ENCODE data around the gene SMYD3. TPM values are rescaled to one million over a fixed set of nuclear protein-coding genes. Genes with fewer than 3 reads are reported as not detected.

Gene SMYD3
- total and polyA plus RNA-seq, 2 experiments from 2014 or later: 30.8 to 68.5 TPM

DNA sequence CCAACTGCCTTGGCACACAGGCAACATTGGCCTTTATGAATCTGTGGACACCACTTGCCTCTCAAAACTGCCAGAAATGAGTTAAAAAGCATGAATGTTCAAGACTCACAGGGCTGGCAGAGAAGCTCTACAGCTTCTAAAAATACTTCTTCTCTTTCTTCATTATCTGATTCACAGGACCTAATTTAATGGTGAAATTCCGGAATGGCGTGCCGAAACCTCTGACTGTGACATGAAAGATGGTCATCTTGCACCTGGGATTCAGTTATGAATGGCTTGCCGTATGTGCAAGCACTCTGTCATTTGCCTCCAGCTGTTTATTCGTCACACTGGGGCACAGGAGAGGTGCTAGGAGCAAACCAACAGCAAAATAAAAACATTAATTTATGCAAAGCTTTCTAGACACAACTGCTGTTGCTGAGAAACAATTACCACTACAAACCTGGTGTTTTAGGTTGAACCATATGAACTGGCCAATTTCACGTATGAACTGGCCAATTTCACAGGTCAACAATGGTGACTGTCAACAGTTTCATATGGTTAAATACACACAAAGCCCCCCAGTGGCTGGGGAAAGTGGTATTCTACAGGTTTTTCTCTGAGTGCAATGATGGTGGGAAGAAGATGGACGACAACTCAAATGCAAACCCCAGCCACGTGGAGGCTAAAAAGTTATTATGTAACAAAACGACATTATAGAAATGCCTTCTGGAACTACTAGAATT, 704.0 kb downstream of the SMYD3 start:
- Histone ChIP-seq H3K27me3 (no peaks in the 10 kb centered on the region), H3K36me3 (replicated peaks; ENCODE audit: insufficient read depth, low read depth) (no peaks in the 10 kb centered on the region), H3K79me2 (no peaks in the 10 kb centered on the region), H3K4me3 (no peak overlapping the region), H2AFZ (no peak overlapping the region), H3K9me3 (ENCODE audit: low read depth) (no peaks in the 10 kb centered on the region), H4K20me1 (ENCODE audit: insufficient read depth, poor library complexity, severe bottlenecking) (no peaks in the 10 kb centered on the region), H3K4me1 (ENCODE audit: insufficient read depth) (no peaks in the 10 kb centered on the region), H3K4me2 (no peak overlapping the region), H3K27ac (no peak overlapping the region), H3K9me2 (replicated peaks; ENCODE audit: insufficient read depth) (no peaks in the 10 kb centered on the region)
- TF ChIP-seq, protein P1, sequence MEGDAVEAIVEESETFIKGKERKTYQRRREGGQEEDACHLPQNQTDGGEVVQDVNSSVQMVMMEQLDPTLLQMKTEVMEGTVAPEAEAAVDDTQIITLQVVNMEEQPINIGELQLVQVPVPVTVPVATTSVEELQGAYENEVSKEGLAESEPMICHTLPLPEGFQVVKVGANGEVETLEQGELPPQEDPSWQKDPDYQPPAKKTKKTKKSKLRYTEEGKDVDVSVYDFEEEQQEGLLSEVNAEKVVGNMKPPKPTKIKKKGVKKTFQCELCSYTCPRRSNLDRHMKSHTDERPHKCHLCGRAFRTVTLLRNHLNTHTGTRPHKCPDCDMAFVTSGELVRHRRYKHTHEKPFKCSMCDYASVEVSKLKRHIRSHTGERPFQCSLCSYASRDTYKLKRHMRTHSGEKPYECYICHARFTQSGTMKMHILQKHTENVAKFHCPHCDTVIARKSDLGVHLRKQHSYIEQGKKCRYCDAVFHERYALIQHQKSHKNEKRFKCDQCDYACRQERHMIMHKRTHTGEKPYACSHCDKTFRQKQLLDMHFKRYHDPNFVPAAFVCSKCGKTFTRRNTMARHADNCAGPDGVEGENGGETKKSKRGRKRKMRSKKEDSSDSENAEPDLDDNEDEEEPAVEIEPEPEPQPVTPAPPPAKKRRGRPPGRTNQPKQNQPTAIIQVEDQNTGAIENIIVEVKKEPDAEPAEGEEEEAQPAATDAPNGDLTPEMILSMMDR (IDR thresholded peaks at IDR 0.05; ENCODE audit: poor library complexity): no peak
- TF ChIP-seq EZH2 (IDR thresholded peaks at IDR 0.05; ENCODE audit: borderline replicate concordance) (no peak), EZH2phosphoT487 (IDR thresholded peaks at IDR 0.05; ENCODE audit: low read depth, severe bottlenecking, unreplicated experiment) (no peak)
- no peak for DNase-seq (ENCODE audit: low spot score)
- 95% methylated on average over 9 of the region's 9 CpGs for WGBS (ENCODE audit: low lambda C conversion rate, missing lambda C conversion rate)

DNA sequence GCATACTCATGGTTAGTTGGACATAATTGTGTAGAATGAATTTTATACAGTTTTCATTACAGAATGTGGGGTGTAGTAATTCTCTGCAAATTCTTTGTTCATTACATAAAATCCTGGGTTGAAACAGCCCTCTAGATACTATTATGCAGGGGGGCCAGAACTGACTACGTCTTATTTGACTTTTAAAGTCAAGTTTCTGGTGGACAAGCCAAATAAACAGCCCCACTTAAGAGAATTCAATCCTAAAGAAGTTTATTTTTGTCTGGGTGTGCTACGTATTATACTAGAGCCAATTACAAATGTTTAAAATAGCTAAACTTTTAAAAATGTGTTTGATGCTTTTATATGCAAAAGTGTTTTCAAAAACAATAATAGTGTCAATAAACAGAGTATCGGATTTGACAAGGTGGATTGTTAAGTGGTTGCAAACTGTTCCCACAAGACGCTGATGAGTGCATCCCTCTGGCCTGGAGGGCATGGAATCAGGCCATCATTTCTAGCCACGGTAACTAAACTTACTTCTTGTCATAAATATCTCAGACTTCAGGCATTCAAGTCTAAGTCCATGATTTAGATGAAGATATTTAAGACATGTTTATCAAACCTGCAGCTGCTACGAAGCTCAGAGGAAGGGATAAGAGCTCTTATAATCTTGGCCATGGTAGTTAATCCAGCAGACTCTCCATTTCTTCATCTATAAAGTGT, 706.0 kb downstream of the SMYD3 start:
- peak; percentile 55 for DNase-seq (ENCODE audit: low spot score)
- no peaks in the 10 kb centered on the region for H3K9me3 ChIP-seq (ENCODE audit: low read depth)
- no peak overlapping the region for H3K4me2 ChIP-seq
- H3K4me3 ChIP-seq: no peak overlapping the region
- H2AFZ ChIP-seq: no peak overlapping the region
- H3K27ac ChIP-seq: peak overlapping the region; percentile 56
- TF ChIP-seq EZH2phosphoT487 (IDR thresholded peaks at IDR 0.05; ENCODE audit: low read depth, severe bottlenecking, unreplicated experiment): peak; percentile 85
- TF ChIP-seq, protein P1 (IDR thresholded peaks at IDR 0.05; ENCODE audit: poor library complexity): no peak
- no peaks in the 10 kb centered on the region for H4K20me1 ChIP-seq (ENCODE audit: insufficient read depth, poor library complexity, severe bottlenecking)
- no peaks in the 10 kb centered on the region for H3K36me3 ChIP-seq (replicated peaks; ENCODE audit: insufficient read depth, low read depth)
- no peaks in the 10 kb centered on the region for H3K27me3 ChIP-seq
- WGBS (ENCODE audit: low lambda C conversion rate, missing lambda C conversion rate): 50% methylated on average over 6 of the region's 6 CpGs
- H3K4me1 ChIP-seq (ENCODE audit: insufficient read depth): no peaks in the 10 kb centered on the region
- H3K9me2 ChIP-seq (replicated peaks; ENCODE audit: insufficient read depth): no peaks in the 10 kb centered on the region
- no peaks in the 10 kb centered on the region for H3K79me2 ChIP-seq

DNA sequence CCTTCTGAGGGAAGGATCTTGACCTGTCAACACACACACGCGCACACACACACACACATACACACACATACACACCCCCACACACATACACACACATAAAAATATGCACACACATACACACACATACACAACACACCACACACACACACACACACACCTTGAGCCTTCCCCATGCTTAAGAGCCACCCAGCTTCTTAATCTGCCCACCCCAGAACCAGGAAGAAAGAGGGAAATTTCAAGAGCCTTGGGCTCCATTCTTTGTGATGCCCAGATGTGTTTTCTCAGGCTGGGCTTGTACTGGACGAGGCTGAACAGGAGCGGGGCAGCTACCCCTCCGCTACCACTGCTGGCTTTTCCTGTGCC, 708.7 kb downstream of the SMYD3 start:
- no peak for DNase-seq (ENCODE audit: low spot score)
- Histone ChIP-seq H3K4me2 (no peak overlapping the region), H3K9me3 (ENCODE audit: low read depth) (no peaks in the 10 kb centered on the region), H3K27me3 (no peaks in the 10 kb centered on the region), H3K27ac (no peak overlapping the region), H3K36me3 (replicated peaks; ENCODE audit: insufficient read depth, low read depth) (no peaks in the 10 kb centered on the region), H3K4me3 (no peak overlapping the region), H4K20me1 (ENCODE audit: insufficient read depth, poor library complexity, severe bottlenecking) (no peaks in the 10 kb centered on the region), H3K79me2 (no peaks in the 10 kb centered on the region), H3K4me1 (ENCODE audit: insufficient read depth) (no peaks in the 10 kb centered on the region), H2AFZ (no peak overlapping the region), H3K9me2 (replicated peaks; ENCODE audit: insufficient read depth) (no peaks in the 10 kb centered on the region)
- WGBS (ENCODE audit: low lambda C conversion rate, missing lambda C conversion rate): 86% methylated on average over 4 of the region's 5 CpGs
- TF ChIP-seq, protein P1 (IDR thresholded peaks at IDR 0.05; ENCODE audit: poor library complexity): no peak
- no peak for TF ChIP-seq EZH2 (IDR thresholded peaks at IDR 0.05; ENCODE audit: borderline replicate concordance)
- TF ChIP-seq EZH2phosphoT487 (IDR thresholded peaks at IDR 0.05; ENCODE audit: low read depth, severe bottlenecking, unreplicated experiment): no peak

Measured in hepatocyte (in vitro differentiated cells).